HAP-1 (cell line): ENCODE results near the gene ERFL.

Experiments used
- DNase-seq, 2 experiments: peaks; one replicate each; pipeline ENCODE4 v3.0.0-alpha.2; 2016 to 2020; ENCODE audit warnings: low spot score in 2 of 2
- H3K27me3 ChIP-seq: fragments of 250-450 bp; sonication (Bioruptor Pico); 2 replicates; pipeline ENCODE4 v1.5.1; 2020; ENCODE audit warnings: low read depth, mild to moderate bottlenecking, moderate library complexity
- H3K36me3 ChIP-seq: fragments of 250-450 bp; sonication (Bioruptor Pico); replicated peaks from 2 replicates; pipeline ENCODE4 v1.5.1; 2020; ENCODE audit warnings: mild to moderate bottlenecking
- H3K4me1 ChIP-seq: fragments of 250-450 bp; sonication (Bioruptor Pico); 2 replicates; pipeline ENCODE4 v1.5.1; 2020; ENCODE audit warnings: mild to moderate bottlenecking
- H3K4me3 ChIP-seq: fragments of 250-450 bp; sonication (Bioruptor Pico); 2 replicates; pipeline ENCODE4 v1.5.1; 2020; ENCODE audit warnings: mild to moderate bottlenecking, moderate library complexity
- H3K9me3 ChIP-seq: fragments of 250-450 bp; sonication (Bioruptor Pico); 2 replicates; pipeline ENCODE4 v1.5.1; 2020; ENCODE audit warnings: mild to moderate bottlenecking, moderate library complexity
- in situ Hi-C: fragments of 300-500 bp; cut with MboI; formaldehyde crosslinking; loops from 3 replicates; pipeline ENCODE4 v1.14.3; 2020; ENCODE audit warnings: low sequenced_read_pairs, inconsistent platforms, mixed read lengths

Gene ERFL

DNA sequence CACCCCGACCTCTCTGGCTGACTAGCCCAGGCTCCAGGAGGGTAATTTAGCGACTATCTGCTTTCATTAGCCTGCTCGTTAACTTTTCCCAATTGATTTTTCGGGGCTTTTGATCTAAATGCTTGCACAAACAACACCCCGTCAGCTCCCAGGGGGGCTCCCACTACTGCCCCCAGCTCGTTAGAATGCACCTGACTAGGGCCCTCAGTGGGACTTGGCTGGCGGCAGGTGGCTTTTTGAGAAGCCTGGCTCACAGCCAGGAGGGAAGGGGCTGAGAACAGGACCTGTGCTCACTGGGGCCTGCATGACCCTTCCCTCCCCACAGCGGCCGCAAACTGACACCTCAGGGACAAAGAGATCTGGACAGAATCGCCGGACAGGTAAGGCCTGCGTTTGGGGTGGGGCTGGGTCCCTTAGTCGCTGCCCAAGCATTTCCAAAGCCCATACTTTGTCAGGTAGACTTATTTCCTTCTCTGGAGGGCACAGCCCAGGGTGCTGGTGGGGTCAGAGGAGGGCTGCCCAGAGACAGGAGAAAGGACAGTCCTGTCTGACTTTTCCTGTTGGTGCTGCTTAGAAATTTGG, 58.8 kb downstream of the ERFL start:
- Histone ChIP-seq H3K36me3 (peaks cover 74% of the 10 kb centered on the region), H3K4me1 (peaks cover 4% of the 10 kb centered on the region; the same call in 1 of the 2 replicates), H3K9me3 (no peaks in the 10 kb centered on the region), H3K4me3 (no peak overlapping the region), H3K27me3 (no peaks in the 10 kb centered on the region)
- no peak for DNase-seq
- in situ Hi-C loops: no loop called here

DNA sequence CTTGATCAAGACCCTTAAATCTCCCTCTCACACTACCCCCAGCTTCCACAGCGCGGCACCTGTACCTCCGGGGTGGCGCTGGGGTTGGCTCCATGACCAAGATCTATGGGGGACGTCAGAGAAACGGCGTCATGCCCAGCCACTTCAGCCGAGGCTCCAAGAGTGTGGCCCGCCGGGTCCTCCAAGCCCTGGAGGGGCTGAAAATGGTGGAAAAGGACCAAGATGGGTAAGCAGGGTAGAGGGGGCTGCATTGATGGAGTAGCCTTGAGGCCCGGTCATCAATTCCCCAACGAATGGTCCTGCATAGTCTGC, 59.3 kb downstream of the ERFL start:
- Histone ChIP-seq H3K4me3 (no peak overlapping the region), H3K27me3 (no peaks in the 10 kb centered on the region), H3K9me3 (no peaks in the 10 kb centered on the region), H3K36me3 (peaks cover 79% of the 10 kb centered on the region), H3K4me1 (peaks cover 8% of the 10 kb centered on the region; the same call in 1 of the 2 replicates)
- in situ Hi-C loops: no loop called here
- DNase-seq: no peak

DNA sequence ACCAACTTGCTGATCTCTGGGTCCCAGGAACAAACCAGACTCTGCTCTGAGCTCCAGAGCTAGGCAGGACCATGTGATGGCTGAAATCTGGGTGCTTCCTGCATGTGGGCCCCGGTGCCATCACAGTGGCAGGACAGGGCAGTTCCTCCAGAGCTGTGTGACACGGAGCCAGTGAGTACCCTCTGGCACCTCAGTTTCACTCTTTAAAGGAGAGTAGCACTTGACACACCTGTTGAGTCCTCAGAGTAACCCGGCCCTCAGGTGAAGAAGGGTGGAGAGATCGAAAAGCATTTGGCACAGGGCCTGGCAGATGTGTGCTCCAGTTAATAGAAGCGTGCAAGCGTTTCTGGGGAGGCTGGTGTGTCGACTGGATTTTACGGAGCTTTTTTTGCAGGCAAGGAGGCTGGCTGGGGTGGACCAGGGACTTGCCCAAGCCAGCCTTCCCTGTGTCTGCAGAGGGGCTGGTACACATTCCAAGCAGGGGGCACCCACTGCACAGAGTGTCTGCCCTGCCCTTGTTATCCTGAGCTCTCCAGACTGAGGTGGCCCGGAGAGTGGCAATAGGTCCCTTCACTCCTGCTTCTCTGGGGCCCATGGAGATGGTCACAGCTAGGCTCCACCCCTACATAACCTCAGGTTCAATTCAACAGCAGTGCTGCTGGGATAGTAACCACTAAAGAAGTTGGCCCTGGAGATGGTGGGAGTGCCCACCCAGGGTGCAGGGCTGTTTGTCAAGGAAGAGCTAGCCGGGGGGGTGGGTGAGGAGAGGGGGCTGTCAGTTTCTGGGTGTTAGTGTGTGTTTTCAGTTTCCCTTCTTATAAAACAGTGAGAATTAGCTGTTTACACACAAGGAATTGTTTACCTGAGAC, 59.9 kb downstream of the ERFL start:
- in situ Hi-C loops: no loop called here
- no peaks in the 10 kb centered on the region for H3K27me3 ChIP-seq
- H3K9me3 ChIP-seq: no peaks in the 10 kb centered on the region
- H3K36me3 ChIP-seq: peaks cover 85% of the 10 kb centered on the region
- no peak for DNase-seq
- H3K4me1 ChIP-seq: peaks cover 10% of the 10 kb centered on the region; the same call in 1 of the 2 replicates
- H3K4me3 ChIP-seq: no peak overlapping the region

DNA sequence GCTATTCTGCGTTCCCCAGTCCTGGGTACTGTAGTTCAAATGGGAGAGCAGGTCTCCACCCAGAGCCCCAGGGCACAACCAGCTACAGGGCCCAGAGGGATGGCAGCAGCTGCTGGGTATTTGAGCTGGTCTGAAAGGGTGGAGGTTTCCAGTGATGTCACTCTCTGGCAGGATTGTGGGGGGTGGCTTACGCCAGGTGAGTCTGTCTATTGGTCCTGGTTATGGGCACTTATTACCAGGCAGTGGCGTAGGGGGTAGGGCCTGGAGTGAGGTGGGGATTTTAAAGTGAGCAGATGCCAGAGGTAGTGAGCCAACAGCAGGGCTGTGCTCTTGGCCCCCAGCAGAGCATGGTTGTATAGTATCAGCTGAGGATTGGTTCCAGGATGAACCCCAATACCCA, 62.0 kb downstream of the ERFL start:
- DNase-seq: peak in 1 of 2 experiments; percentile 47
- H3K4me3 ChIP-seq: no peak overlapping the region

DNA sequence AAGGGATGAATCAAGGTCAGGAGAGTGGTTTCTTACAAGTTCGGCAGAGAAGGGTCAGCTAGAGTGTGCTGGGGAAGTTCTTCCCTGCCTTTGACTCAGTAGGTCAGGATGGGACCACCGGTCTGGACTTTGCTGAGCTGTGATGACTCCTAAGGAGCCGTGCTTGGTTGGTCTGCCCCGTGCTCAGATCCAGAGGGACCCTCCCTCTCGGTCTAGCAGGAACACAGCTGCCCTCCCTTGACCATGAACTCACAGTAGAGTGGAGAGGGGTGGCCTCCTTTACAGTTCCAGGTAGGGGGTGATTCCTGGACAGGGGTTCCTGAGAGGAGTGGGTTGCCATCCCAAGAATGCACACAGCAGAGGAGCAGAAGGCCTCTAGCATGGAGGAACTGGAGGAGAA, 63.9 kb downstream of the ERFL start:
- H3K4me1 ChIP-seq: peaks cover 31% of the 10 kb centered on the region
- in situ Hi-C loops: no loop called here
- no peak overlapping the region for H3K4me3 ChIP-seq
- H3K27me3 ChIP-seq: no peaks in the 10 kb centered on the region
- DNase-seq: no peak
- no peaks in the 10 kb centered on the region for H3K9me3 ChIP-seq
- H3K36me3 ChIP-seq: peaks cover 93% of the 10 kb centered on the region

More for the DNA sequence above, 62.0 kb downstream of the ERFL start:
- H3K9me3 ChIP-seq: no peaks in the 10 kb centered on the region
- in situ Hi-C loops: no loop called here
- no peaks in the 10 kb centered on the region for H3K27me3 ChIP-seq
- peaks cover 98% of the 10 kb centered on the region for H3K36me3 ChIP-seq
- H3K4me1 ChIP-seq: peaks cover 28% of the 10 kb centered on the region

DNA sequence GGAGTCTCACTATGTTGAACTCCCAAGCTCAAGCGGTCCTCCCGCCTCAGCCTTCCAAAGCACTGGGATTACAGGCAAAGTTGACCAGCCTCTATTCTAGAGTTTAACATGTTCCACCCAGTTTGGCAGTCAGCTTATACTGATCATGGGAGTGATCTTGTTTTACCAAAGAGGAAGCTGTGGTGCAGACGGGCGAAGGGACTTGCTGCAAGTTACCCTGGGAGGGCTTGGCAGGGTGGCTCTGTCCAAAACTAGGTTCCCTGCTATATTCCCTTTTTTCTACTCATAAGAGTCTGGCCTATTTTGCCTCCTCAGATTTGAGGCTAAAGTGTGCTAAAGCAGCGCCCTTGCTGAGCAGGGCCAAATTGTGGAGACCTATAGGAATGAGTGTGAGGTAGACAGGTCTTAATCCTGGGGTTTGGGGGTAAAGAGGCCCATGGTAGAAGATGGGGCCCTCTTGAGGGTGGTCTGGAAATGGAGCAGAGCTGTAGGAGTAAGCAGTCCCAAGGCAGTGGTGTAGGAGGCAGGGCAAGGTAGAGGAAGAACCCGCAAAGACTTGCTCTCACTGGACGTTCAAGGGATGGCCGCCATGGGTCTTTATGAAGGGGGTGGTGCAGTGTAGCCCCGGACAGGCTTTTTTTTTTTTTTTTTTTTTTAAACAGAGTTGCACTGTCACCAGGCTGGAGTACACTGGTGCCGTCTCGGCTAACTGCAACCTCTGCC, 64.9 kb downstream of the ERFL start:
- H3K27me3 ChIP-seq: no peaks in the 10 kb centered on the region
- in situ Hi-C loops: no loop called here
- peaks cover 83% of the 10 kb centered on the region for H3K36me3 ChIP-seq
- H3K4me3 ChIP-seq: no peak overlapping the region
- no peaks in the 10 kb centered on the region for H3K9me3 ChIP-seq
- DNase-seq: no peak
- H3K4me1 ChIP-seq: peaks cover 31% of the 10 kb centered on the region

DNA sequence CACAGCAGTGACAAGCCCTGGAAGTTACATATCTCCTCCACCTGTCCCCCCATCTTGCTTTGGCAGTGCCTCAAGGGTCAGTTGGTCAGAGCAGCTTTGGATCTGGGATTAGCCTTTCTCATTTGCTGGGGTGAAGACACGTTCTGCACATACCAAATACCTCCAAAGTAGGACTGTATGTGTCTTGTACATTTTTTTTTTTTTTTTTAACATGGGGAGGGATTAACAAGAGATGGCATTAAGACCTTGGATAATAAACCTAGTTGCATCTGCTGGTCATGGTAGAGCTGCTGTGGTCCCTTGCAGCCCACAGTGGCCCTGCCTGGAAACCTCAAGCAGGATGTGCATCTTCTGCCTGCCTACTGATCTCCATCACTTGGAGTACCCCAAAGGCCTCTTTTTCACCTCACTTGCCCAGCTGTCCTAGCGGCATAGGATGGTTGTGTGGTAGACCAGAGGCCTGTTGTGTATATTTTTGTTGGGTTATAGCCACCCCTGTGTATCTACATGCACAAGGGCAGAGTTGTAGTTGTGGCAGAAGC, 65.7 kb downstream of the ERFL start:
- Histone ChIP-seq H3K4me1 (peaks cover 31% of the 10 kb centered on the region), H3K27me3 (no peaks in the 10 kb centered on the region; the same call in 1 of the 2 replicates), H3K9me3 (no peaks in the 10 kb centered on the region), H3K36me3 (peaks cover 75% of the 10 kb centered on the region), H3K4me3 (peak overlapping the region; percentile 95; the same call in 1 of the 2 replicates)
- DNase-seq: no peak
- in situ Hi-C loops: no loop called here

DNA sequence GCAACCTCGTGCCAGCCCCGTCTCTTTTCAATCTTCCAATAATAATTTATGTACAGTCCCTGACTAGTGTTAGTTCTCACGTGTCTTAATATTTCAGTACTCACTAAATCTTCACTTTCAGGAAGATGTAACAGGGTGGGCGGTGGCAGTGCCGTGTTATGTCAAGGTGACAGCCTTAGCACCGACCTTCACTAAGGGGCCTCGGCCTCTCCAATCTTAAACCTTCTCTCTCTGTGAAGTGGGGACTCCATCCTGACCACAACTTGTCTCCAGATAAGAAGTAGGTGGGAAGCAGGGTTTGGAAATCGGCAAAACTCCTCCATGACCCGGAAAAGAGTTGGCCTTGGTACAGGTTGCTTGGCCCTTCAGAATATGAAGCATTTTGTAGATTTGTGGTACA, 66.4 kb downstream of the ERFL start:
- H3K4me1 ChIP-seq: peaks cover 31% of the 10 kb centered on the region
- in situ Hi-C loops: no loop called here
- peaks cover 5% of the 10 kb centered on the region; the same call in 1 of the 2 replicates for H3K27me3 ChIP-seq
- peaks cover 68% of the 10 kb centered on the region for H3K36me3 ChIP-seq
- peak overlapping the region; percentile 95 for H3K4me3 ChIP-seq
- no peak for DNase-seq
- no peaks in the 10 kb centered on the region for H3K9me3 ChIP-seq

DNA sequence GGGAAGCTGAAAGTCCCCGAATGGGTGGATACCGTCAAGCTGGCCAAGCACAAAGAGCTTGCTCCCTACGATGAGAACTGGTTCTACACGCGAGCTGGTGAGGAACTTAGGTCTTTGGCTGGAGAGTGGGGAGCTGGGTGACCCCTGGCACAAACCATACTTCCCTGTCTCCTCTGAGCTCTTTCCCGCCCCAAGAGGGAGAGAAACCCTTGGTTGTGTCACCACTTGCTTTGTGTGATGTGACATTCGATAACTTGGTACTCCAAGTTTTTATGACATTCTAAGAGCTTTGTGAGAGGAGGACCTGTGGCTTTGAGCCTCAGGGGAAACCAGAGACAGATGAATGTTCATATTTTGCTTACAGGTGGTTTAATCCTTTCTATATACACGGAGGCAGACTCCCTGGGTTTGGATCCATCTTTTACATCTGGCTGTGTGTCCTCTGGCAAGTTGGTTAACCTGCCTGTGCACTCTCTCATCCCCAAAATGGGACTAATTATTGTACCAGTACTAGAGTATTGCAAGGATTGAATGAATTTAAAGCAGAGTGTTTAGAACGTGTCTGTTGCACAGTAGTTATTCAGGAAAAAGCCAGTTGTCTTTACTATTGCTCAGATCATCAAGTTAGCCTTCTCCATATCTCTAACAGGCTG, 67.0 kb downstream of the ERFL start:
- H3K4me1 ChIP-seq: peaks cover 31% of the 10 kb centered on the region
- H3K36me3 ChIP-seq: peaks cover 62% of the 10 kb centered on the region
- H3K9me3 ChIP-seq: no peaks in the 10 kb centered on the region
- H3K27me3 ChIP-seq: peaks cover 5% of the 10 kb centered on the region; the same call in 1 of the 2 replicates
- in situ Hi-C loops: no loop called here
- peak overlapping the region; percentile 95 for H3K4me3 ChIP-seq
- DNase-seq: peak in 1 of 2 experiments; percentile 34

DNA sequence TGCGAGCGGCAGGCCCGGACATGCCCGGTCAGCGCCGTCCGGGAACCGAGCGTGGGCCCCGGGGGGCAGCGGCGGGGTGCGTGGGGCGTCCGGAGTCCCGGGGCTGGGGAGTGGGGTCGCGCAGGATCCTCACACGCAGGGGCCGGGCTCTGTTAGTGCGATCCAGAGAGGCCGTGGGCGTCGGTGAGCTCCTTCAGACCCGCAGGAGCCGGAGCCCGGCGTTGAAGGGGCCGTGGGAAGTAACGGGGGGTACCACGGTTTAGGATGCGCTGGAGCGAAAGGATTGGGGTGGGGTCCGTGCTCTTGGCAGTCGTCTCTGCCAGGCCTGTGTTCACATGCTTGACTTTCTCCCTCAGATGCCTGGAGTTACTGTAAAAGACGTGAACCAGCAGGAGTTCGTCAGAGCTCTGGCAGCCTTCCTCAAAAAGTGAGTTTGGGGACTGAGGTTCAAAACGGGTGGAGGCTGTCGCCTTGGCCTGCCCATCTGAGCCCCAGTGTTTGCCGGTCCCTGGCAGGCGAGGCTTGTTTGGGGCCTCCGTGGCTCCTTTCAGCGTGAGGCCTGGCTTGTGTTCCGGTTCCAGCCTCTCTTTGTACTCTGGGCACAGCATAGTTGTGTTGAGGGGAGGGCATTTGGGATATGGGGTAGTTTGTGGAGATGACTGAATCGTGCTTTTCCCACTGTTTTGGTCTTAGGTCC, 67.7 kb downstream of the ERFL start:
- Histone ChIP-seq H3K36me3 (peaks cover 55% of the 10 kb centered on the region), H3K4me3 (peak overlapping the region; percentile 95), H3K4me1 (peaks cover 31% of the 10 kb centered on the region), H3K9me3 (no peaks in the 10 kb centered on the region), H3K27me3 (peaks cover 5% of the 10 kb centered on the region; the same call in 1 of the 2 replicates)
- in situ Hi-C loops: no loop called here
- DNase-seq: peak in 1 of 2 experiments; percentile 41

DNA sequence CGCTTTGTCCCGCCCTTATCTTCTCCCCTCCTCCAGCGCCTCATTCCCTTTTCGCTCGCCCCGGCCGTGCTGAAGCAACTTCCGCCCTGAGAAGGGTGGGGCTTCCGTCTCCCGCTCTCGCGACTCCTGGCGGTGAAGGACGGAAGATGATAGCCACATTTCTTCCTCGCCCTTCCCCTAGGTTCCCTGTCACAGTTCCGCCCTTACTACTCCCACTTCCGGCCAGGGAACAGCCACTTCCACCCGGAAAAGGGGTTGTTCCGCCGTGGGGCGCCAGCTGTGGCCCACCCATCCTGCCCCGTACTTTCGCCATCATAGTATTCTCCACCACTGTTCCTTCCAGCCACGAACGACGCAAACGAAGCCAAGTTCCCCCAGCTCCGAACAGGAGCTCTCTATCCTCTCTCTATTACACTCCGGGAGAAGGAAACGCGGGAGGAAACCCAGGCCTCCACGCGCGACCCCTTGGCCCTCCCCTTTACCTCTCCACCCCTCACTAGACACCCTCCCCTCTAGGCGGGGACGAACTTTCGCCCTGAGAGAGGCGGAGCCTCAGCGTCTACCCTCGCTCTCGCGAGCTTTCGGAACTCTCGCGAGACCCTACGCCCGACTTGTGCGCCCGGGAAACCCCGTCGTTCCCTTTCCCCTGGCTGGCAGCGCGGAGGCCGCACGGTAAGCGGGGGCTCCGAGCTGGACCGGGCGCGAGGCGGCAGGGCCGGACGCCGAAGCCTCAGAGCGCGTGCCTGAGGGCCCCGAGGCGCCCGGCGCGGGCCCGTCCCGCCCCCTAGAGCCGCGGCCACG, 68.4 kb downstream of the ERFL start, which contains the start of gene RPS19:
Gene RPS19, plus strand, starts transcription at position 638 of the 801 bp plus-strand sequence. CDS start 520 bp downstream, outside the sequence.
- Histone ChIP-seq H3K4me1 (peaks cover 30% of the 10 kb centered on the region), H3K9me3 (no peaks in the 10 kb centered on the region), H3K4me3 (peak within 1 kb of the TSS; percentile 95), H3K27me3 (peaks cover 9% of the 10 kb centered on the region; the same call in 1 of the 2 replicates), H3K36me3 (peaks cover 48% of the 10 kb centered on the region)
- in situ Hi-C loops: no loop called here
- DNase-seq: peak; percentile 94 to 98

DNA sequence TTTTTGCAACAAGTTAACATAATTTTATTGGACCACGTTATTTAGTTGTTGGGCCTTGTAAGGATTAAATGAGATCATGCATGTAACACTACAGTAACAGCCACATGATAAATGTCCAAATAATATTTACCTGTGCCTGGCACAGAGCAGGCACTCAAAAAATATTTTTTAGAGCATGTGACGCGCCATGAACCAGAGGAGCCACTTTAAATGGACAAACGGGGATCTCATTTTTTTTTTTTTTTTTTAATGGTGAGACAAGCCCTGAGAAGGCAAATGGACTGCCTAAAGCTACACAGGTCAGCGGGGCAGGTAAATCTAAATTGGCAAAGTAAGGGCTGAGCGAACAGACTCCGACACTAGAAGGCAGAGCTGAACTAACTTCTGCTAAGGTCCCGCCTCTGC, 69.0 kb downstream of the ERFL start:
- no peak for DNase-seq
- H3K4me1 ChIP-seq: peaks cover 26% of the 10 kb centered on the region
- peaks cover 42% of the 10 kb centered on the region for H3K36me3 ChIP-seq
- H3K4me3 ChIP-seq: no peak overlapping the region
- H3K27me3 ChIP-seq: peaks cover 12% of the 10 kb centered on the region
- no peaks in the 10 kb centered on the region for H3K9me3 ChIP-seq
- in situ Hi-C loops: no loop called here
